HEK293 (cell line): Measurements from ENCODE around the gene SYNPR.

Experiments used
- CTCF ChIP-seq: fragments of 450-650 bp; formaldehyde crosslinking; IDR thresholded peaks from 2 replicates; pipeline ENCODE4 v1.5.1; 2016; ENCODE audit warnings: missing biosample characterization, missing genetic modification characterization
- KLF7 ChIP-seq: fragments of 450-650 bp; formaldehyde crosslinking; IDR thresholded peaks from 2 replicates; pipeline ENCODE4 v1.5.1; 2016; ENCODE audit warnings: missing biosample characterization, missing genetic modification characterization, borderline replicate concordance
- SCRT1 ChIP-seq: fragments of 450-650 bp; formaldehyde crosslinking; IDR thresholded peaks from 2 replicates; pipeline ENCODE4 v1.5.1; 2016; ENCODE audit warnings: missing biosample characterization, missing genetic modification characterization, borderline replicate concordance
- ZBTB20 ChIP-seq: fragments of 450-650 bp; formaldehyde crosslinking; IDR thresholded peaks from 2 replicates; pipeline ENCODE4 v1.5.1; 2016; ENCODE audit warnings: missing biosample characterization, missing genetic modification characterization
- ZNF501 ChIP-seq: fragments of 450-650 bp; formaldehyde crosslinking; IDR thresholded peaks from 2 replicates; pipeline ENCODE4 v1.5.1; 2016; ENCODE audit warnings: missing biosample characterization, missing genetic modification characterization
- ZNF544 ChIP-seq: fragments of 450-650 bp; formaldehyde crosslinking; IDR thresholded peaks from 2 replicates; pipeline ENCODE4 v1.5.0; 2017; ENCODE audit warnings: missing biosample characterization, missing genetic modification characterization
- ZNF580 ChIP-seq: fragments of 450-650 bp; formaldehyde crosslinking; IDR thresholded peaks from 2 replicates; pipeline ENCODE4 v1.5.1; 2016; ENCODE audit warnings: missing biosample characterization, missing genetic modification characterization
- ZNF677 ChIP-seq: fragments of 450-650 bp; IDR thresholded peaks from 2 replicates; pipeline ENCODE4 v1.5.0; 2018; ENCODE audit warnings: missing biosample characterization, mild to moderate bottlenecking, missing genetic modification characterization, moderate library complexity
- ZNF777 ChIP-seq: fragments of 450-650 bp; formaldehyde crosslinking; IDR thresholded peaks from 2 replicates; pipeline ENCODE4 v1.5.1; 2017; ENCODE audit warnings: missing biosample characterization, missing genetic modification characterization, borderline replicate concordance

- TF ChIP-seq KLF7 (tag by site-specific recombination) (no peak), CTCF (tag by site-specific recombination) (no peak; the same call in 1 of the 2 replicates), ZNF777 (tag by site-specific recombination) (no peak), ZBTB20 (tag by site-specific recombination) (no peak), ZNF677 (tag by site-specific recombination) (no peak), ZNF544 (tag by site-specific recombination) (no peak), SCRT1 (tag by site-specific recombination) (no peak), ZNF580 (tag by site-specific recombination) (peak; percentile 59; the same call in 1 of the 2 replicates), ZNF501 (tag by site-specific recombination) (no peak)
These were observed 49.4 kb upstream of the SYNPR start for GRCh38 chr3:63228677-63229076.
